ENCODE measurements around the gene CCKAR.

The CCKAR gene

GRCh38 chr4:26490111-26490959 lies at the start of gene CCKAR:
Gene CCKAR, minus strand, starts transcription at chr4:26490484. Its CDS starts 217 bp downstream, at chr4:26490267.
- no peaks in the 10 kb centered on the region for H3K36me3 ChIP-seq (ENCODE audit: control insufficient read depth, insufficient read depth, low read length)
- H3K4me3 ChIP-seq (ENCODE audit: low read depth, low read length) = no peak within 1 kb of the TSS
- H3K9me3 ChIP-seq (ENCODE audit: control insufficient read depth, insufficient read depth, low read length) = no peaks in the 10 kb centered on the region
- H3K4me1 ChIP-seq (ENCODE audit: control insufficient read depth, insufficient read depth, low read length) = no peaks in the 10 kb centered on the region
- no peak within 1 kb of the TSS for H3K27ac ChIP-seq (ENCODE audit: low read depth, low read length)
- H3K27me3 ChIP-seq (ENCODE audit: control insufficient read depth, insufficient read depth, low read length) = no peaks in the 10 kb centered on the region; the same call in 1 of the 2 replicates
- H3K9ac ChIP-seq (ENCODE audit: low read depth, low read length) = no peak within 1 kb of the TSS

DNA sequence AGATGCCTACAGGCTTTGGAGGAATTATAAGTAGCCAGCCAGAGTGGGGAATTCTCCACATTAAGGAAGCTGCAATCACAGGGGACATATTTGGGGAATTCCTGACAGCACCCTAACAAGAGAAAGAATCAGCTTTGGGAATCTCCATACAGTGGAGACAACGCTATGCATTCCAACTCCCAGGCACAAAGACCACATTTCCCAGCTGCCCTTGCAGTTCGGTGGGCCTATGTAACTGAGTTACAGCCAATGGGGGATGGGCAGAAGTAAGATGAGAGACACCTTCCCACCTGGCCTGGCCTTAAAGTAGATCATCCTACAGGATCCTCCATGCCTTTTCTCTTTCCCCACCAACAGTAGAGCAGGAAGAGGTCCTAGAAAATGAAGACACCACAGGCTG lies 43.4 kb upstream of the CCKAR start:
- Histone ChIP-seq H3K9ac (ENCODE audit: low read depth, low read length) (no peak overlapping the region), H3K27me3 (ENCODE audit: control insufficient read depth, insufficient read depth, low read length) (no peaks in the 10 kb centered on the region), H3K27ac (ENCODE audit: low read depth, low read length) (no peak overlapping the region), H3K9me3 (ENCODE audit: control insufficient read depth, insufficient read depth, low read length) (peaks cover 4% of the 10 kb centered on the region), H3K4me1 (ENCODE audit: control insufficient read depth, insufficient read depth, low read length) (peaks cover 3% of the 10 kb centered on the region; the same call in 1 of the 2 replicates), H3K36me3 (ENCODE audit: control insufficient read depth, insufficient read depth, low read length) (no peaks in the 10 kb centered on the region), H3K4me3 (ENCODE audit: low read depth, low read length) (no peak overlapping the region)

DNA sequence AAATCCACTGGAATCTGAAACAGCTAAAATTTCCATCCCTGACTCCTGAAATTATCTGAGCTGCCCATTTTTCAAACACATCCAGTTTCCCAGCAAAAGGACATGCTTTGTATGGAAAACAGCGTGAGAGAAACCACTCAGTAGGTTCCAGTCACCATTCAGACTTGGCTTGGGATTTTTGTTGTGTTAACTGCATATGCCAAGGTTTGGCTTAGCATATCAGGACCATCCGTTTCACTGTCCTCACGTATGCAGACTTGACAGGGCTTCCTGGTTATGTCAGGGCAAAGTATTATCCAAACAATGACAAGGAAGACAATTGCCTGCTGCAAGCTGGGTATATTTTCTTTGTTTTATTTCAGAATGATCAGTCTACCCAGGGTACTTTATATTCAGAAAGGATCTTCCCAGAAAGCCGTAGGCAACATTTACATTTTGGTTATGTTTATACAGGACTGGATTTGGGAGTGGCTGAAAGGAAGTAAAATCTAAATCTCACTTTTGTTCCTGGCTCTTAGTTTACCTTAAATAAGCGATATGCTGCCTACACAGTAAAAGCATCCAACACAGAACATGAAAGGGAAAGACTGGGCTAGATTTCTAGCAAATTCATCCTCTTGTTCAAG lies 41.3 kb upstream of the CCKAR start:
- H3K4me3 ChIP-seq (ENCODE audit: low read depth, low read length) = no peak overlapping the region
- peaks cover 4% of the 10 kb centered on the region for H3K9me3 ChIP-seq (ENCODE audit: control insufficient read depth, insufficient read depth, low read length)
- no peaks in the 10 kb centered on the region for H3K36me3 ChIP-seq (ENCODE audit: control insufficient read depth, insufficient read depth, low read length)
- no peaks in the 10 kb centered on the region for H3K27me3 ChIP-seq (ENCODE audit: control insufficient read depth, insufficient read depth, low read length)
- peaks cover 3% of the 10 kb centered on the region; the same call in 1 of the 2 replicates for H3K4me1 ChIP-seq (ENCODE audit: control insufficient read depth, insufficient read depth, low read length)
- no peak overlapping the region for H3K27ac ChIP-seq (ENCODE audit: low read depth, low read length)
- no peak overlapping the region for H3K9ac ChIP-seq (ENCODE audit: low read depth, low read length)

GRCh38 chr4:26530099-26530498 lies 39.8 kb upstream of the CCKAR start:
- H3K9ac ChIP-seq (ENCODE audit: low read depth, low read length) = no peak overlapping the region
- no peak overlapping the region for H3K27ac ChIP-seq (ENCODE audit: low read depth, low read length)
- peaks cover 3% of the 10 kb centered on the region; the same call in 1 of the 2 replicates for H3K4me1 ChIP-seq (ENCODE audit: control insufficient read depth, insufficient read depth, low read length)
- H3K27me3 ChIP-seq (ENCODE audit: control insufficient read depth, insufficient read depth, low read length) = no peaks in the 10 kb centered on the region
- H3K36me3 ChIP-seq (ENCODE audit: control insufficient read depth, insufficient read depth, low read length) = no peaks in the 10 kb centered on the region
- peaks cover 4% of the 10 kb centered on the region for H3K9me3 ChIP-seq (ENCODE audit: control insufficient read depth, insufficient read depth, low read length)
- H3K4me3 ChIP-seq (ENCODE audit: low read depth, low read length) = no peak overlapping the region

GRCh38 chr4:26529479-26529878 lies 39.2 kb upstream of the CCKAR start:
- H3K4me1 ChIP-seq (ENCODE audit: control insufficient read depth, insufficient read depth, low read length) = peaks cover 3% of the 10 kb centered on the region; the same call in 1 of the 2 replicates
- H3K27me3 ChIP-seq (ENCODE audit: control insufficient read depth, insufficient read depth, low read length) = no peaks in the 10 kb centered on the region
- no peak overlapping the region for H3K9ac ChIP-seq (ENCODE audit: low read depth, low read length)
- no peak overlapping the region for H3K27ac ChIP-seq (ENCODE audit: low read depth, low read length)
- no peaks in the 10 kb centered on the region for H3K36me3 ChIP-seq (ENCODE audit: control insufficient read depth, insufficient read depth, low read length)
- H3K9me3 ChIP-seq (ENCODE audit: control insufficient read depth, insufficient read depth, low read length) = peaks cover 4% of the 10 kb centered on the region
- no peak overlapping the region for H3K4me3 ChIP-seq (ENCODE audit: low read depth, low read length)

GRCh38 chr4:26525771-26526150 lies 35.5 kb upstream of the CCKAR start:
- H3K36me3 ChIP-seq (ENCODE audit: control insufficient read depth, insufficient read depth, low read length) = no peaks in the 10 kb centered on the region
- H3K4me3 ChIP-seq (ENCODE audit: low read depth, low read length) = no peak overlapping the region
- peaks cover 4% of the 10 kb centered on the region for H3K9me3 ChIP-seq (ENCODE audit: control insufficient read depth, insufficient read depth, low read length)
- no peak overlapping the region for H3K9ac ChIP-seq (ENCODE audit: low read depth, low read length)
- H3K27ac ChIP-seq (ENCODE audit: low read depth, low read length) = no peak overlapping the region
- H3K27me3 ChIP-seq (ENCODE audit: control insufficient read depth, insufficient read depth, low read length) = no peaks in the 10 kb centered on the region
- peaks cover 3% of the 10 kb centered on the region; the same call in 1 of the 2 replicates for H3K4me1 ChIP-seq (ENCODE audit: control insufficient read depth, insufficient read depth, low read length)

GRCh38 chr4:26525136-26525770 lies 35.0 kb upstream of the CCKAR start:
- Histone ChIP-seq H3K9ac (ENCODE audit: low read depth, low read length) (no peak overlapping the region), H3K36me3 (ENCODE audit: control insufficient read depth, insufficient read depth, low read length) (no peaks in the 10 kb centered on the region), H3K4me3 (ENCODE audit: low read depth, low read length) (no peak overlapping the region), H3K4me1 (ENCODE audit: control insufficient read depth, insufficient read depth, low read length) (peaks cover 3% of the 10 kb centered on the region; the same call in 1 of the 2 replicates), H3K27me3 (ENCODE audit: control insufficient read depth, insufficient read depth, low read length) (no peaks in the 10 kb centered on the region), H3K27ac (ENCODE audit: low read depth, low read length) (no peak overlapping the region), H3K9me3 (ENCODE audit: control insufficient read depth, insufficient read depth, low read length) (peaks cover under 1% of the 10 kb centered on the region)

GRCh38 chr4:26524011-26524410 lies 33.7 kb upstream of the CCKAR start:
- H3K36me3 ChIP-seq (ENCODE audit: control insufficient read depth, insufficient read depth, low read length) = no peaks in the 10 kb centered on the region
- no peak overlapping the region; the same call in 1 of the 2 replicates for H3K9ac ChIP-seq (ENCODE audit: low read depth, low read length)
- H3K27ac ChIP-seq (ENCODE audit: low read depth, low read length) = no peak overlapping the region
- no peaks in the 10 kb centered on the region for H3K27me3 ChIP-seq (ENCODE audit: control insufficient read depth, insufficient read depth, low read length)
- H3K4me3 ChIP-seq (ENCODE audit: low read depth, low read length) = no peak overlapping the region
- no peaks in the 10 kb centered on the region for H3K4me1 ChIP-seq (ENCODE audit: control insufficient read depth, insufficient read depth, low read length)
- H3K9me3 ChIP-seq (ENCODE audit: control insufficient read depth, insufficient read depth, low read length) = no peaks in the 10 kb centered on the region

DNA sequence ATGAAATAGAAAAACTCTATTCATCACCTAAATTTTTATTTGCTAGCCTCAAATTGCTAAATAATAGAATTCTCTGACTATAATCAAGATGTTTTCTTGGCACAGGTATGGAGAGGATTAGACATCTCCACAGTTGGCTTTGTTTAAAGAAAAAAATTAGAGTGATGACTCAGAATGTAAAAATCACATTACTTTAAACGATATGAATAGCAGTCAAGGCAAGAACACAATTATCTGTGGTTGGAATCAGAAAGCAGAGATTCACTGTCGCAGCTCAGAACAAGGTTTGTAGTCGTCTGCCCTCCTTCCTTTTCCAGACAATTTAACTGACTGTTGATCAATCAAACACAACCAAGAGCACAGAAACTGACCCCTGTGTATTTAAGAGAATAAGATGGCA lies 32.2 kb upstream of the CCKAR start:
- no peak overlapping the region for H3K27ac ChIP-seq (ENCODE audit: low read depth, low read length)
- no peaks in the 10 kb centered on the region for H3K27me3 ChIP-seq (ENCODE audit: control insufficient read depth, insufficient read depth, low read length)
- H3K9me3 ChIP-seq (ENCODE audit: control insufficient read depth, insufficient read depth, low read length) = no peaks in the 10 kb centered on the region
- H3K36me3 ChIP-seq (ENCODE audit: control insufficient read depth, insufficient read depth, low read length) = no peaks in the 10 kb centered on the region
- H3K9ac ChIP-seq (ENCODE audit: low read depth, low read length) = no peak overlapping the region
- no peaks in the 10 kb centered on the region for H3K4me1 ChIP-seq (ENCODE audit: control insufficient read depth, insufficient read depth, low read length)
- no peak overlapping the region for H3K4me3 ChIP-seq (ENCODE audit: low read depth, low read length)

DNA sequence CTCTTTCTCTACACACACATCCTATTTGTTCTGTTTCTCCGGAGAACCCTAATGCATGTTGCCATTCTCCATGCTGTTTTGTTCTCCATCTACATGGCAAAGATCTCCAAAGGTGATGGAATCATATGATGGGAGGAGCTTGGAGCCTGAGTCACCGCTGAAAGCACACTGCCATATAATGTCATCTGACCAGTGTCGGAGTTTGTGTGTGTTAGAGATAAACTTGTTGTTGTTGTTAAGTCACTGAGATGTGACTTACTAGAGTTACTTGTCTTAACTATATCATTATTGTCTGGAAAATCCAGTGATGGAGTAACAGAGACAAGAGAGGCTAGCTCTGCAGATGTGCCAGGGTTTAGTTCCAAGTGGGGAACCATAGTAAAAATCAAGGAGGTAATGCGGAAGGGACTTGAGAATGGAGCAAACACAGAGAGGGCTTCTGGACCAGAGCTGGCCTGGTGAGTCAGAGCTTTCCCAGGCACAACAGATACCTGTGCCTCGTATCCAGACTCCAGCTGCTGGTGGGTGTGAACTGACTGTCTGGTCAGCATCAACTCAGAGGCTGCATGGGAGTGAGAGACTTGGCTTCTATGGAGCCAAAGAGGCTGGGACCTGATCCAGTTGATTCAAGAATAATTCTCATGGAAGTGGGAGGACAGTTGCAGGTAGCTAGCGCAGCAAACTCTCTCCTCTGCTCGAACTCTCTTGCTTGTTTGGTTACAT lies 30.6 kb upstream of the CCKAR start:
- H3K9me3 ChIP-seq (ENCODE audit: control insufficient read depth, insufficient read depth, low read length) = no peaks in the 10 kb centered on the region
- H3K27ac ChIP-seq (ENCODE audit: low read depth, low read length) = no peak overlapping the region
- H3K36me3 ChIP-seq (ENCODE audit: control insufficient read depth, insufficient read depth, low read length) = no peaks in the 10 kb centered on the region
- H3K4me1 ChIP-seq (ENCODE audit: control insufficient read depth, insufficient read depth, low read length) = no peaks in the 10 kb centered on the region
- no peak overlapping the region for H3K9ac ChIP-seq (ENCODE audit: low read depth, low read length)
- H3K4me3 ChIP-seq (ENCODE audit: low read depth, low read length) = no peak overlapping the region
- no peaks in the 10 kb centered on the region for H3K27me3 ChIP-seq (ENCODE audit: control insufficient read depth, insufficient read depth, low read length)
